Aorta (tissue), 5 donors: ENCODE measurements around the gene VIPR2. TPM values are rescaled to one million over a fixed set of nuclear protein-coding genes. Genes with fewer than 3 reads are reported as not detected.

ENCODE experiments used
- ATAC-seq: fragments of 200-7000 bp; cut with Tn5 transposase; one replicate; pipeline ENCODE4 v1.9.1; 2022; ENCODE audit warnings: moderate library complexity; ENCODE audit not compliant: low FRiP score
- DNase-seq, 2 donors: peaks; one replicate each; pipeline ENCODE4 v3.0.0-alpha.2; 2020
- H3K27ac ChIP-seq, 2 donors: one replicate each; pipeline ENCODE4 v1.5.1; 2013; ENCODE audit warnings: low read length in 2 of 2, mild to moderate bottlenecking in 2 of 2, moderate library complexity in 2 of 2, control low read depth in 1 of 2, inconsistent platforms in 1 of 2, low read depth in 1 of 2
- H3K27me3 ChIP-seq, 2 donors: one replicate each; pipeline ENCODE4 v1.6.1; 2013; ENCODE audit warnings: control low read depth in 1 of 2, low read length in 1 of 2, mild to moderate bottlenecking in 1 of 2, moderate library complexity in 1 of 2; ENCODE audit not compliant: insufficient read depth in 2 of 2, control insufficient read depth in 1 of 2
- H3K36me3 ChIP-seq, 2 donors: one replicate each; pipeline ENCODE4 v1.6.1; 2013; ENCODE audit warnings: control low read depth in 1 of 2, low read length in 1 of 2, mild to moderate bottlenecking in 1 of 2; ENCODE audit not compliant: insufficient read depth in 2 of 2, control insufficient read depth in 1 of 2
- H3K4me1 ChIP-seq, 2 donors: one replicate each; pipeline ENCODE4 v1.6.1; 2013; ENCODE audit warnings: low read length in 2 of 2, control low read depth in 1 of 2, mild to moderate bottlenecking in 1 of 2, moderate library complexity in 1 of 2; ENCODE audit not compliant: insufficient read depth in 2 of 2, control insufficient read depth in 1 of 2
- H3K4me3 ChIP-seq, 2 donors: one replicate each; pipeline ENCODE4 v1.5.1; 2013; ENCODE audit warnings: low read length in 2 of 2, control low read depth in 1 of 2, mild to moderate bottlenecking in 1 of 2
- H3K9me3 ChIP-seq: one replicate; pipeline ENCODE4 v1.6.1; 2013; ENCODE audit warnings: mild to moderate bottlenecking, low read length; ENCODE audit not compliant: control insufficient read depth
- WGBS, 2 donors: extraction: QIAGEN DNeasy Blood & Tissue Kit; methylation state at CpG; one replicate each; pipeline ENCODE4 v1.1.7; 2013; 5-methylcytosine and 5-hydroxymethylcytosine counted together
- intact Hi-C, 2 donors: fragments of 100-400 bp; cut with DNase I; formaldehyde crosslinking; loops; one replicate each; pipeline versions ENCODE4 v1.14.2 to v1.15.0; 2022
- polyA plus RNA-seq, 2 donors: library from polyadenylated mRNA; stranded (reverse); fragments of 200-250 nt; gene quantifications; one replicate each; pipeline ENCODE4 v1.2.3, GENCODE V29; 2013
- total RNA-seq, 2 donors: library from RNA; stranded (reverse); fragmentation: NEBNext Ultra II Directional; extraction: Animal tissue kit (Norgen Biotek cat#: 25700); gene quantifications; one replicate each; pipeline ENCODE4 v1.2.1, GENCODE V29; 2021
- donor health status: healthy with polysubstance abuse.
- donor health status: Bipolar disorder and iron deficiency.
- donor health status: DM: no; HTN: no; CAD: no.
- donor health status: DM: no; HTN: no; CAD: no.
- donor health status: DM: yes; HTN: yes; CAD: no.

The VIPR2 gene
- total and polyA plus RNA-seq, 4 donors: 3.3 to 14.1 (median 11.5) TPM

GRCh38 chr7:159160450-159160849 is 15.8 kb upstream of the VIPR2 start:
- intact Hi-C loops: no loop called here
- Histone ChIP-seq H3K4me3 (no peak overlapping the region), H3K27ac (no peak overlapping the region), H3K4me1 (no peaks in the 10 kb centered on the region), H3K27me3 (no peaks in the 10 kb centered on the region), H3K36me3 (no peaks in the 10 kb centered on the region), H3K9me3 (no peaks in the 10 kb centered on the region)
- ATAC-seq (no peak), DNase-seq (no peak)
- 93 to 94% methylated on average over 7 of the region's 7 CpGs for WGBS, 2 donors

GRCh38 chr7:159159731-159160130 is 15.1 kb upstream of the VIPR2 start:
- intact Hi-C loops: no loop called here
- Histone ChIP-seq H3K27me3 (no peaks in the 10 kb centered on the region), H3K36me3 (no peaks in the 10 kb centered on the region), H3K4me3 (no peak overlapping the region), H3K27ac (no peak overlapping the region), H3K9me3 (no peaks in the 10 kb centered on the region), H3K4me1 (no peaks in the 10 kb centered on the region)
- DNase-seq (no peak), ATAC-seq (no peak)
- WGBS, 2 donors: 89% methylated on average over 6 of the region's 6 CpGs

DNA sequence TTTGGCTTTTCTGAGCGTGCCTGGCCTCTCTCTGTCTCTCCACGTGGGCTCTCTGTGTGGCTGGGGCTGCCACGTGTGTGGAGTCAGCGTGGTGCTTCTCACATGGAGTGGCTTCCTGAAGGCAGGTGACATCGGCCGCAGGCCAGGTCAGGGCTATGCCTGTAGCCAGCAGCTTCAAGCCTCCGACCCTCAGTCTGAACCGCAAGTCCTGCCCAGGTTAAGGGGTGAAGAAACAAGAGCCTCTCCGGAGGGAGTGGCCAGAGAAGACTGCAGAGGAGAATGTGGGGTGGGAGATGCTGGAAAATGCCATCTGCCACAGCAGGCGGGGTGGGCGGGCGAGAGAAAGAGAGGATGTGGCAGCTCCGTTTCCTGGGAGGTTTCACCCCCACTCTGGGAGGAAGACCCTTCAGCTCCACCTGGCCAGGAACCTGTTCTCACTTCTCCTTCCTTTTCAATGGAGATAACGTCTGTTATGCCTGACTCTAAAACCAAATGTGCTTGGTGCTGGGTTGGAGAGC is 14.3 kb upstream of the VIPR2 start:
- Histone ChIP-seq H3K36me3 (no peaks in the 10 kb centered on the region), H3K4me1 (no peaks in the 10 kb centered on the region), H3K27ac (no peak overlapping the region), H3K9me3 (no peaks in the 10 kb centered on the region), H3K27me3 (no peaks in the 10 kb centered on the region), H3K4me3 (no peak overlapping the region)
- intact Hi-C loops: no loop called here
- no peak for ATAC-seq
- 69 to 74% methylated on average over 14 of the region's 14 CpGs for WGBS, 2 donors
- no peak for DNase-seq

DNA sequence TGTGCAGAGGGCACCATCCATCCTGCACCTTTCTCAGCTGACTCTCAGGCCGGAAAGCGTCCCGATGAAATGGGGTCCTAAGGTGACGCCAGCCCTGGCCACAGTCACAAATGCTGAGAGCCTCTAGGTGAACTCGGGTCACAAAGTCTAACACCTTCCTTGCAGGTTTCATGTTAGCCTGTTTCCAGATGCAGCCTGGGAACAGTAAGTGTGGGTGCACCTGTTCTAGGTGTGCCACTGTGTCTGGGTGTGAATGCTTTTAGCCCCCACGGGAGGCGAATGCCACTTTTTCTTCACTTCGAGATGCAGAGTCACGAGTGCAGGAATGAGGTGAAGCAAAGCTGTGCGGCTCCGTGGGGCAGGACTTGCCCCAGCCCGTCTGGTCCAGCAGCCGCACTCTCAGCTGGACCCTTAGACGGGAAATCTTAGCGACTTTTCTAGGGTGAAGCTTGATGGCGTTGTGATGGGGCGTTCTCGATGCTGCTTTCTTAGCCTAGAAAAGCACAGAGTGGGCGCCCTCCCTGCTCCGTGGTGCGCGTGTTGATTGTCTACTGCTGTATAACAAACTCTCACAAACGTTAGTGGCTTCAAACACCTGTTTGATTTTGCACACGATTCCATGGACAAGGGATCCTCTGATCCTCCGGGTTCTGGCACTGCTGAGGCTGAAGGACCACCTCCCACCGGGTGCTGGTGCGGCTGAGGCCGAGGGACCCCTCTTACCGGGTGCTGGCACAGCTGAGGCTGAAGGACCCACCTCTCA is 13.6 kb upstream of the VIPR2 start:
- Histone ChIP-seq H3K36me3 (no peaks in the 10 kb centered on the region), H3K9me3 (no peaks in the 10 kb centered on the region), H3K27ac (no peak overlapping the region), H3K4me1 (no peaks in the 10 kb centered on the region), H3K4me3 (no peak overlapping the region), H3K27me3 (no peaks in the 10 kb centered on the region)
- intact Hi-C loops: no loop called here
- no peak for ATAC-seq
- 87 to 90% methylated on average over 29 of the region's 29 CpGs for WGBS, 2 donors
- no peak for DNase-seq

- H3K4me3 ChIP-seq: no peak overlapping the region
- intact Hi-C loops: no loop called here
- H3K9me3 ChIP-seq: no peaks in the 10 kb centered on the region
- ATAC-seq: no peak
- WGBS, 2 donors: 88 to 92% methylated on average over 12 of the region's 12 CpGs
- H3K27ac ChIP-seq: no peak overlapping the region
- H3K36me3 ChIP-seq: no peaks in the 10 kb centered on the region
- DNase-seq: no peak
- H3K4me1 ChIP-seq: no peaks in the 10 kb centered on the region
- H3K27me3 ChIP-seq: no peaks in the 10 kb centered on the region
Measured at GRCh38 chr7:159157714-159158113, 13.0 kb upstream of the VIPR2 start.

DNA sequence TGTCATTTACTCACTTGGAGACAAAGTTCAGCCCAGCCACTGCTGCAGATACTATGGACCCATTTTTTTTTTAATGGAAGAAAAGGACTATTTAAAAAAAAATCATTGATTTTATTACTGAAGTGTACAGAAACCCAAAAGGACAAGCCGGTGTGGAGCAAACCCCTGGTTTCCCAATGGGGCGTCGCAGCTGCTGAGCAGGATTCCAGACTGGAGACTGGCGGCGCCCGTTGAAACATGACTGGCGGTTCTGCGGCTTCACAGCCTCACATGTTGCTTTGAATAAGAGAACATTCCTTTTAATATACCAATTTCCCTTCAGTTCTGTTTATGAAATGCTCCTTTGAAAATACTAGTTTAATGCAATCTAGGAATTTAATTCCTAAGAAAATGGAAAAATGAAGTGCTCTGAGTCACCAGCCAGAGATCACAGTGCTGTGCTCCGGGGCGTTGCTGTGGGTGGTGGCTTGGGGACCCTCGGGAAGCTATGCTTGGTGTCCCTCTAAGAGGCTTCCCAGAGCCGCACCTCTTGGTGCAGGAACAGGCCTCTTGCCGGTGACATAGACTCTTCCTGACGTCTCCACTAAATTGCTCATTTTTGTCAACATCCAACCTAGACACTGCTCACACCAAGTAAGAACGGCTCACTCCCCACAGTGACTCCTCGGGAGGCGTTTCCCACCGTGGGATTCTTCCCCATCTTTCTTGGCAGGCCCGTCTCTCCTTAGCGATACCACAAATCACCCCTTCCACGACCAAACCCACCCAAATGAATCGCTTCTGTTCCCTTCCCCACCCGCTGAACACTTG is 12.0 kb upstream of the VIPR2 start:
- Histone ChIP-seq H3K4me3 (no peak overlapping the region), H3K27me3 (no peaks in the 10 kb centered on the region), H3K9me3 (no peaks in the 10 kb centered on the region), H3K27ac (no peak overlapping the region), H3K36me3 (no peaks in the 10 kb centered on the region), H3K4me1 (no peaks in the 10 kb centered on the region)
- WGBS, 2 donors: 88 to 91% methylated on average over 23 of the region's 23 CpGs
- intact Hi-C loops: no loop called here
- no peak for DNase-seq
- no peak for ATAC-seq

DNA sequence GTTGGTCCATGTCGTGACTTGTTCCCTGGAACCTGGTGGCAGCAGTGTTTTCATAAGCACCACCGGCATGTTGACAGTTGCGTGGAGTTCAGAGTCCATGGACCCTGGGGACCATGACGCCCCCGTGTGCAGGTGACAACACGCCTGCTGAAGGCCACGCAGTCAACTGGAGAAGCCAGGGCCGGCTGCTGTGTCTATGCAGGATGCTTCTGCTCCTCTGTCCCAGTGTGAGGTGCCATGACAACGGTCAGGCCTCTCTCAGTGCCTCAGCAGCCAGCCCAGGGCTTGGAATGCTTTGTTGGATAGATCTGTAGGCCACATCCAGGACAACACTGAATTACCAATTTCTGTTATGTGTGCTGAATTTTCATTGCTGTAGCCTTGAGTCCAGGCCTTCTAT is 10.7 kb upstream of the VIPR2 start:
- H3K27me3 ChIP-seq: no peaks in the 10 kb centered on the region
- ATAC-seq (no peak), DNase-seq (no peak)
- 78 to 82% methylated on average over 9 of the region's 9 CpGs for WGBS, 2 donors
- H3K4me3 ChIP-seq: no peak overlapping the region
- H3K4me1 ChIP-seq: no peaks in the 10 kb centered on the region
- intact Hi-C loops: no loop called here
- H3K27ac ChIP-seq: no peak overlapping the region
- H3K9me3 ChIP-seq: no peaks in the 10 kb centered on the region
- H3K36me3 ChIP-seq: no peaks in the 10 kb centered on the region

GRCh38 chr7:159154243-159154642 is 9.6 kb upstream of the VIPR2 start:
- Histone ChIP-seq H3K27ac (no peak overlapping the region), H3K4me1 (no peaks in the 10 kb centered on the region), H3K4me3 (no peak overlapping the region), H3K9me3 (no peaks in the 10 kb centered on the region), H3K36me3 (no peaks in the 10 kb centered on the region), H3K27me3 (no peaks in the 10 kb centered on the region)
- WGBS, 2 donors: 84 to 87% methylated on average over 17 of the region's 17 CpGs
- ATAC-seq (no peak), DNase-seq (no peak)
- intact Hi-C loops: no loop called here

DNA sequence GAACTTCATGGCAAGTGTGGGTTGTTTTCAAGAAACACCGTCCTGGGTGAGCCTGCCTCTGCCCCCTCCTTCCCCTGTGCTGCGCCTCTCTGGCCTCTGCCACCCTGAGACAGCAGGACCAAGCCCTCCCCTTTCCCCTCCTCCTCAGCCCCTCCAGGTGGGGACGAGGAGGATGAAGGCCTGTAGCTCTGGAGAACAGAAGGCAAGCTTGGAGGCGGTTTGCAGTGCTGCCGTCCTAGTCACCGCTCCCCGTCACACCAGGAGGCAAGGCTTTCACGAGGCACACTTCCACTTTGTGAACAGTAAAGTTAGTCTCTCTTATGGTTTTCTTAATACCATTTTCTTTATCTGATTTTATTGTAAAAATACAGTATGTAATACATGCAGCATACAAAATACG is 8.8 kb upstream of the VIPR2 start:
- intact Hi-C loops: no loop called here
- H3K27ac ChIP-seq: no peak overlapping the region
- no peaks in the 10 kb centered on the region for H3K9me3 ChIP-seq
- no peaks in the 10 kb centered on the region for H3K36me3 ChIP-seq
- H3K27me3 ChIP-seq: no peaks in the 10 kb centered on the region
- no peak overlapping the region for H3K4me3 ChIP-seq
- no peak for DNase-seq
- 91 to 94% methylated on average over 9 of the region's 9 CpGs for WGBS, 2 donors
- no peak for ATAC-seq
- no peaks in the 10 kb centered on the region for H3K4me1 ChIP-seq
